Fibroblast of lung (primary cell): ENCODE results near the gene HRCT1. TPM values are rescaled to one million over a fixed set of nuclear protein-coding genes. Genes with fewer than 3 reads are reported as not detected.
A peak's percentile ranks its signal among the peaks of the same experiment; 100 is the strongest.

ENCODE experiments used
- DNase-seq, 2 donors: peaks; one replicate each; pipeline versions ENCODE4 v3.0.0 to v3.0.0-alpha.2; 2010; ENCODE audit warnings: low read depth in 2 of 2
- H2AFZ ChIP-seq: 2 replicates; pipeline ENCODE4 v1.5.1; 2012; ENCODE audit warnings: low read length, control low read depth, inconsistent platforms
- H3K27ac ChIP-seq: 2 replicates; pipeline ENCODE4 v1.5.1; 2011; ENCODE audit warnings: low read length, control low read depth; ENCODE audit not compliant: insufficient read depth
- H3K27me3 ChIP-seq: 2 replicates; pipeline ENCODE4 v1.5.1; 2011; ENCODE audit warnings: mild to moderate bottlenecking, low read length; ENCODE audit not compliant: control insufficient read depth, insufficient read depth
- H3K36me3 ChIP-seq: 2 replicates; pipeline ENCODE4 v1.5.1; 2011; ENCODE audit warnings: low read length; ENCODE audit not compliant: control insufficient read depth, insufficient read depth
- H3K4me1 ChIP-seq: 2 replicates; pipeline ENCODE4 v1.5.1; 2011; ENCODE audit warnings: low read length; ENCODE audit not compliant: control insufficient read depth, insufficient read depth; ENCODE audit errors: extremely low read depth
- H3K4me2 ChIP-seq: 2 replicates; pipeline ENCODE4 v1.5.1; 2011; ENCODE audit warnings: low read length, control low read depth; ENCODE audit not compliant: insufficient read depth; ENCODE audit errors: extremely low read depth
- H3K4me3 ChIP-seq, 4 experiments: fragments of 200-600 bp in 1 of 4; sonication (generic) in 1 of 4; replicated peaks in 1 of 4; 2 replicates each; pipeline ENCODE4 v1.5.1; 2011 to 2016; ENCODE audit warnings: low read length in 4 of 4, low read depth in 3 of 4, mild to moderate bottlenecking in 3 of 4, control low read depth in 2 of 4, inconsistent platforms in 1 of 4, mixed read lengths in 1 of 4; ENCODE audit not compliant: insufficient read depth in 1 of 4; ENCODE audit errors: control extremely low read depth in 1 of 4
- H3K79me2 ChIP-seq: 2 replicates; pipeline ENCODE4 v1.5.1; 2012; ENCODE audit warnings: mild to moderate bottlenecking, low read length, inconsistent platforms; ENCODE audit not compliant: control insufficient read depth, insufficient read depth
- H3K9ac ChIP-seq: 2 replicates; pipeline ENCODE4 v1.5.1; 2011; ENCODE audit warnings: mild to moderate bottlenecking, low read length, control low read depth; ENCODE audit not compliant: insufficient read depth
- H3K9me3 ChIP-seq: 2 replicates; pipeline ENCODE4 v1.5.1; 2012; ENCODE audit warnings: low read depth, low read length; ENCODE audit not compliant: control insufficient read depth, insufficient read depth
- H4K20me1 ChIP-seq: 2 replicates; pipeline ENCODE4 v1.5.1; 2011; ENCODE audit warnings: low read length; ENCODE audit not compliant: control insufficient read depth, insufficient read depth; ENCODE audit errors: extremely low read depth
- EZH2 ChIP-seq: IDR thresholded peaks from 2 replicates; pipeline ENCODE4 v1.5.1; 2012; ENCODE audit warnings: low read length, control low read depth, mild to moderate bottlenecking; ENCODE audit errors: missing control alignments
- polyA plus RNA-seq, 2 donors: library from polyadenylated mRNA; depleted of rRNA in 1 of 2; stranded (reverse) in 1 of 2; unstranded in 1 of 2; fragments of >200 nt; gene quantifications; 2 replicates each; pipeline ENCODE4 v1.2.1, GENCODE V29; 2011 to 2012; ENCODE audit warnings: missing spikeins in 1 of 2
- total RNA-seq: library from RNA; depleted of rRNA; stranded (reverse); fragments of >200 nt; gene quantifications from 2 replicates; pipeline ENCODE4 v1.2.1, GENCODE V29; 2014
- TF ChIP-seq, protein P1 (sequence below), 2 donors: IDR thresholded peaks in 1 of 2; conservative IDR thresholded peaks in 1 of 2; 1 replicate in 1 of 2; 2 replicates in 1 of 2; pipeline ENCODE4 v1.5.1; 2011 to 2012; ENCODE audit warnings: low read length in 2 of 2, control low read depth in 1 of 2, inconsistent platforms in 1 of 2, low read depth in 1 of 2, mild to moderate bottlenecking in 1 of 2

Gene HRCT1
- total and polyA plus RNA-seq, 2 donors (not counting 1 experiment from before 2014, with no cell fraction given): 1.2 to 3.1 TPM

DNA sequence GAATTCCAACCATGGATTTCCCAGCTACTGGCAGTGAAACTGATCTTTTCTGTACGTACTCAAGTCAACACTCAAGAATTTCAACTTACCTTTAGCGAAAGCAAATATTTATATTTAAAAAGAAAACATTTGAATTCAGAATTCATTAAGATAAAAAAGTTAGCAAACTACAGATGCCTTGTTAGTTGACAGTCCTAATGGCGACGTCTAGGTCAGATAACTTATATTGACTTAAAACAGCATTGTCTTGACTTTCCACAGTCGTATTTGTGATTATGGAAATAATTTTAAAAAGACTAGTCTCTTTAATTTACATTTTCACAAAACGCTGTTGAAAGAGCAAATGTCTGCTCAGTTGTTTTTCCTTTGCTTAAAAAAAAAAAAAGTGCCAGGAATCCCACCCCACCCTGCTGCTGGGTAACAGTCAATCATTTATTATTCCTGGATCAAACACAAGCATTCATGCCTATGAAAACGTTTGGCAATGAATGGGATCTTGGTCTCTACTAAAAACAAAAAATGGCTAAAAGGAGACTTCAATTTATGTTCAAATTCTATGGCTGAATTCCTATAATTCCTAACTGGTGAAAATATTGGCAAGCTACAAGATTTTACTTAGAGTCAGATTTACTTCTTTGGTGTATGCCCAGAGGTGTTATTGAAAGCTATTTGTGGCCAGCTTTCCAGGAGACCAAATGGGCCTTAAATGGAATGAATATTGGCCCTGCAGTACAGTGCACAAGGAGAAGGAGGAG, 29.9 kb downstream of the HRCT1 start:
- DNase-seq: peak; percentile 70 to 93
- no peaks in the 10 kb centered on the region for H3K79me2 ChIP-seq
- no peak overlapping the region for H3K27ac ChIP-seq
- no peak for TF ChIP-seq EZH2
- TF ChIP-seq, protein P1, sequence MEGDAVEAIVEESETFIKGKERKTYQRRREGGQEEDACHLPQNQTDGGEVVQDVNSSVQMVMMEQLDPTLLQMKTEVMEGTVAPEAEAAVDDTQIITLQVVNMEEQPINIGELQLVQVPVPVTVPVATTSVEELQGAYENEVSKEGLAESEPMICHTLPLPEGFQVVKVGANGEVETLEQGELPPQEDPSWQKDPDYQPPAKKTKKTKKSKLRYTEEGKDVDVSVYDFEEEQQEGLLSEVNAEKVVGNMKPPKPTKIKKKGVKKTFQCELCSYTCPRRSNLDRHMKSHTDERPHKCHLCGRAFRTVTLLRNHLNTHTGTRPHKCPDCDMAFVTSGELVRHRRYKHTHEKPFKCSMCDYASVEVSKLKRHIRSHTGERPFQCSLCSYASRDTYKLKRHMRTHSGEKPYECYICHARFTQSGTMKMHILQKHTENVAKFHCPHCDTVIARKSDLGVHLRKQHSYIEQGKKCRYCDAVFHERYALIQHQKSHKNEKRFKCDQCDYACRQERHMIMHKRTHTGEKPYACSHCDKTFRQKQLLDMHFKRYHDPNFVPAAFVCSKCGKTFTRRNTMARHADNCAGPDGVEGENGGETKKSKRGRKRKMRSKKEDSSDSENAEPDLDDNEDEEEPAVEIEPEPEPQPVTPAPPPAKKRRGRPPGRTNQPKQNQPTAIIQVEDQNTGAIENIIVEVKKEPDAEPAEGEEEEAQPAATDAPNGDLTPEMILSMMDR (conservative IDR thresholded peaks at IDR 0.05 in 1 of 2, IDR thresholded peaks at IDR 0.05 in 1 of 2; ENCODE audit: low read depth in 1 of 2, low read length in 2 of 2): peak in 1 of 2 donors; percentile 2
- no peak overlapping the region for H3K4me2 ChIP-seq
- peaks cover 13% of the 10 kb centered on the region for H3K4me1 ChIP-seq
- H3K36me3 ChIP-seq: no peaks in the 10 kb centered on the region
- H4K20me1 ChIP-seq: no peaks in the 10 kb centered on the region
- no peaks in the 10 kb centered on the region for H3K9me3 ChIP-seq
- no peak overlapping the region for H3K4me3 ChIP-seq
- H2AFZ ChIP-seq: no peak overlapping the region
- H3K27me3 ChIP-seq: no peaks in the 10 kb centered on the region
- H3K9ac ChIP-seq: no peak overlapping the region

DNA sequence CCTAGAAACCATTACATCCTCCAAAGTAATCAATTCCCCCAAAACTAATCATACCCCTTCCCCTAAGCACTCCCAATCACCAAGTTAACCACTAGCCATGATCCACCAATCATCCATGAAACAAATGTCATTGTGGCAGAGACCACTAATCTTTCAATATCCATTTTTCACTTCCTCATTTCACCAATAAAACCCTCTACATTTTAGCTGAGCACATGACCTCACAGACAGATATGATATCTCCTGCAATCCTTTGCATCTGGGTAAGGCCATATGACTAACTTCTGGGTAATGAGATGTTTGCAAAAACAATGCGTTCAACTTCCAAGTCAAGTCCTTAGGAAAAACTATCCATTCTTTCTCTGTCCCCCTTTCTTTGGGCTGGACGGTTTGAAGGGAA, 31.2 kb downstream of the HRCT1 start:
- Histone ChIP-seq H3K4me1 (peaks cover 13% of the 10 kb centered on the region), H3K79me2 (no peaks in the 10 kb centered on the region), H3K27me3 (no peaks in the 10 kb centered on the region), H3K4me2 (peak overlapping the region; percentile 33), H2AFZ (no peak overlapping the region), H3K9ac (no peak overlapping the region), H3K27ac (no peak overlapping the region), H3K9me3 (no peaks in the 10 kb centered on the region), H3K36me3 (no peaks in the 10 kb centered on the region), H3K4me3 (no peak overlapping the region), H4K20me1 (no peaks in the 10 kb centered on the region)
- no peak for TF ChIP-seq EZH2
- TF ChIP-seq, protein P1 (conservative IDR thresholded peaks at IDR 0.05 in 1 of 2, IDR thresholded peaks at IDR 0.05 in 1 of 2; ENCODE audit: low read depth in 1 of 2, low read length in 2 of 2): no peak
- peak; percentile 28 to 77 for DNase-seq

DNA sequence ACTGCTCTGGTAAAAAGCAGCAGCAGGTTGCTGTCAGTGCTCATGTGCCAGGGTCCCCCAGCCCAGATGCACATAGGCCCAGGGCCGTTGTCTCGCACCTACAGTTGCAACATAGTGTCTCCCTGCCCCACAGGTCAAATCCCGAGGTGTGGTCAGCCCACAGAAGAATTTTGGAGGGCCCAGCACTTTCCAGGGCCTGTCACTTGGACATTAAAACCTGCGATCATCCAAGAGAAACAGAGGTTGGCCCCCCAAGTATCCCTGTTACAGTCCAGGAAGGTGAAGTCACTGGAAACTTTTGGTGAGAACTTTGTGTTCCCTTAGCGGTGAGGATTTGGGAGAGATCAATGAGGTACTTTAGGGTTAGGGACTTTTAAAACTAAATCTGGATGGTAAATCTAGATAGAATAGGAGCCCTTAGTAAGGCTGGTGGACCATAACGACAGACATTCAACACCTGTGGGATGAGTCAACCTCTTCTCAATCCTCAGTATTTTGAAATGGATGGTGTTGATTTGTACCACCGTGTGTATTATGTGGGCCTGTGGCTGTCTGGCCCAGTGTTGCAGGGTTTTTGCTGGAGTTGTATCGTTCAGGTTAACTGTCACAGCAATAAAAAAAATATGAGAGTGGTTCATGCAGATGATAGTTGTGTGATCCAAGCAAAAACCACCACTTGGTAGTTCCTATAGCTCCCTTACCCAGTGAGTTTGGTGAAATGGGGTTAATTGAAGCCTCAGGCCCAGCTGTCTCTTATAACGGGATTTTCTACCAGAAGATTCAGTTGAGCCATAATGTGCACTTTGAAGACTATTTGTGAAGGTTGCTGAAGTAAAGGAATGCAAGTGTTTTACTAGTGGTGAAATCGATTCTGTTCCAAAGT, 32.7 kb downstream of the HRCT1 start:
- no peaks in the 10 kb centered on the region for H4K20me1 ChIP-seq
- H3K9me3 ChIP-seq: no peaks in the 10 kb centered on the region
- TF ChIP-seq, protein P1 (conservative IDR thresholded peaks at IDR 0.05 in 1 of 2, IDR thresholded peaks at IDR 0.05 in 1 of 2; ENCODE audit: low read depth in 1 of 2, low read length in 2 of 2): no peak
- peaks cover 13% of the 10 kb centered on the region for H3K4me1 ChIP-seq
- no peak for DNase-seq
- no peaks in the 10 kb centered on the region for H3K27me3 ChIP-seq
- no peak overlapping the region for H3K27ac ChIP-seq
- no peak overlapping the region for H3K9ac ChIP-seq
- no peak overlapping the region for H2AFZ ChIP-seq
- H3K36me3 ChIP-seq: no peaks in the 10 kb centered on the region
- no peak overlapping the region for H3K4me3 ChIP-seq
- H3K4me2 ChIP-seq: no peak overlapping the region
- no peaks in the 10 kb centered on the region for H3K79me2 ChIP-seq
